Stimulated activated CD4-positive, alpha-beta T cell treated with anti-CD3 and anti-CD28 coated beads, Interleukin-15, amount 100 ng/mL, for 48 hours (primary cell): ENCODE data around the gene VPS4A.
A peak's percentile ranks its signal among the peaks of the same experiment; 100 is the strongest.
"Not testable (repeated sequence)": the region's sequence is repeated elsewhere in the genome, so short reads cannot be mapped to it uniquely, and the experiment has no call there.

Source experiments
- DNase-seq, 2 donors: peaks; one replicate each; pipeline ENCODE4 v3.0.0-alpha.2; 2020; ENCODE audit warnings: low read depth in 2 of 2

Gene VPS4A

DNA sequence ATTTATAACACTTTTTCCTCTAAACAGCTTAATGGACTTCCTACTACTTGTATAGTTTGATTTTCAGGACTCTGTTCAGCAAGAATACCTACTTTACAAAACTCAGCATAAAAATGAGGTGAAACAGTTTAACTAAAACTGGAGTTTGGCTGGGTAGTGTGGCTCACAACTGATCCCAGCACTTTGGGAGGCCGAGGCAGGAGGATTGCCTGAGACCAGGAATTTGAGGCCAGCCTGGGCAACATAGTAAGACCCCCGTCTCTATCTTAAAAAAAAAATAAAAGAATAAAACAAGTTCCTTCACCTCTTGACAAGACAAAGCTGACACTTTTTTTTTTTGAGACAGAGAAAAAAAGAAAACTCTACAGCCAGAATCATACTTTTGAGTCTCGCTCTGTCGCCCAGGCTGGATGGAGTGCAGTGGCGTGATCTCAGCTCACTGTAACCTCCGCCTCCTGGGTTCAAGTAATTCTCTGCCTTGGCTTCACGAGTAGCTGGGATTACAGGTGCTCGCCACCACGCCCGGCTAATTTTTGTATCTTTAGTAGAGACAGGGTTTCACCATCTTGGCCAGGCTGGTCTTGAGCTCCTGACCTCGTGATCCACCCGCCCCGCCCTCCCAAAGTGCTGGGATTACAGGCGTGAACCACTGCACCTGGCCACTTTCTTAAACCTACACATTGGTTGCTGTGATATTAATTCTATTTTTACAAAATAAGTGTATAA is 16.6 kb downstream of the VPS4A start:
- DNase-seq, result no peak

DNA sequence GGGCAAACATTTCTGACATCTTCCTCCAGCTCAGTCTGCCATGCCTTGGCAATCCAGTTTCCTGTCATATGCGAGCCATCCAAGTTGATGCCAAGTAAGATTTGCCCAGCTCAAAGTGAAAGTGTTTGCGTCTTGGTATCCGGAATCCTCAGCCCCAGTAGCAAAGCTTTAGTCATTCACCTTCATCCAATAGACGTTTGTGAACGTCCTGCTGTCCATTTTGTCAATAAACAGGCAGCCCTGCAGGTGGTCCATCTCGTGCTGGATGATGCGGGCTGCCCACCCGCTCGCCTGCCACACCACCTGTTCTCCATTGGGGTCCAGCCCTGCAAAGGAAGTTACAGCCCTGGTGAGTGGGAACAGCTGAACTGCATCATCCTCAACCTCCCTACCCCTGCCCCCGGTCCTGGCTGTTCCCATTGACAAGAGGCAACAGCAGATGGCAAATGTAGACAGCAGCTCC is 17.7 kb downstream of the VPS4A start:
- DNase-seq, result no peak

DNA sequence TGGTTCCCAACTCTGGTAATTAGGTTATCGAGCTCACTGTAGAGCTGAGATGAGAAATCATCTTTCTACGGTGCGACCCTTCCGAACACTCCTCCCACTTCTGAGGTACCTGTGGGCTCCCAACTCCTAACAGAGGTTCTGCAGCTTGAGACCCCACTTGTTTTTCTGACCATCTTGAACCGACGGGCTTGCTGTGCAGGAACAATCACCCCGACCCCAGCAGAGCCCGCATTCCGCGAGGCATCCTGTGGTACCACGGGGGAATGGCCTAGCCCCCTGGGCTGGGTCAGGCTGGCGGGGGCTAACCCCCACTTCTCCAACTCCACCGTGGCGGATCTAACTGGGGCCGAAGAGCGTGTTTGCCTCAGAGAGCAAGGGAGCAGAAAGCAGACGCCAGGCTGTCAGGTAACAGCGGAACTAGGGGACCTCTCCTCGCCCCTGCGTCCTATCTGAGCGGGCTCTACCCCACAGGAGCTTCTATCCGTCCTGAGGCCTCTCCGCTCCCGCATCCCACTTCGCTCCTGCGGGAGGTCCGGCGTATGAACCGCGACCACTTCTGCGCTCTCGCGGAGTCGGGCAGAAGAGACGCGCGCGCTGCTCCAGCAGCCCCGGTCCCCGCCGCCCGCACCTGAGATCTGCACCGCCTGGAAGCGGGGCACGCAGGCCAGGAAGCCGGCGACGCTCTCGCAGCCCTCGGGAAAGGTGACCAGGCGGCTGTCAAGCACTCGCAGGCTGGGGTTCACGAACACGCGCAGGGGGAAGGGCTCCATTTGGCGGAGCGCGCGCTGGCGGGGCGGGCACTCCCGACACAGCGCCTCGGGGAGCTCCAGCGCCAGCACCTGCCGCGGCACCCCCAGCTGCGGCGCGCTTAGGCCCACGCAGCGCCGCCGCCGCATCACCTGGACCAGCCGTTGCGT is 18.5 kb downstream of the VPS4A start:
- DNase-seq, result peak; percentile 15 to 23

DNA sequence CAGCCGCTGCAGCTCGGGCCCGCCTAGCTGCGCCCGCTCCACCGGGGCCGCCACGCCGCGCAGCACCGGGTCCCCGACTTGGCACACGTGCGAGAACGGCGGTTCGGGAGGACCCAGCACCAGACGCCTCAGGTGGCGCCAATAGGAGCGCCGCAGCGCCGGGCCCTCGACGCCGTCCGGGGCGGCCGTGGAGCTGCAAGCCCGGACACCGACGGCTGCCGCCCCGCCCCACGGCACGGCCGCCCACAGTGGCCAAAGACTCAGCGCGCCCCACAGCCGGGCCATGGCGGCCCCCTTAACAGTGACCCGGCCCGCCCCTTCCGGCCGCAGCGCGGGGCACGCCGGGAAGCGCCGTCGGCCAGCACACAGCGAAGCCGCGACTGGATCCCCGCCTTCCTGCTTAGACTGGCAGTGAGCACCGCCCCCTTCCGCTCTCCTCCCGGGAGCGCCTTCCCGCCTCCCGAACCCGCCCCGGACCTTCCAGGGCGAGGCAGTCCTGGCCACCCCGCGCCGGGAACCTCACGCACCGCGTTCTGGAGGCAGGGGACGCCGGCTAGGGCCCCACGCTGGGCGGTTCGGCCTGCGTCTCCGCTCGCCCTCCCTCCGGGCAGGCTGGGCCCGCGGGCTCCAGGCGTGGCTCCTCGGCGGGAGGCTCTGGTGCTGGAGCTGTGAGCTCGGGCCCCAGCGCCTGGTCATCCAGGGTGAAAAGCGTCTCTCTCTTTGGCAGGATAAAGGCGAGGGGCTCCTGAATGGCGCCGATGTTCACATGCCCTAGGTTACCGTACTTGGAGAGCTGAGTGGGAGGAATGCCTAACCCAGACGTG is 19.3 kb downstream of the VPS4A start, which contains the start of gene PDF:
PDF (minus strand) TSS at position 303 of the 824 bp plus-strand sequence; CDS start at position 285, 18 bp downstream.
- DNase-seq, result peak; percentile 63 to 76

DNA sequence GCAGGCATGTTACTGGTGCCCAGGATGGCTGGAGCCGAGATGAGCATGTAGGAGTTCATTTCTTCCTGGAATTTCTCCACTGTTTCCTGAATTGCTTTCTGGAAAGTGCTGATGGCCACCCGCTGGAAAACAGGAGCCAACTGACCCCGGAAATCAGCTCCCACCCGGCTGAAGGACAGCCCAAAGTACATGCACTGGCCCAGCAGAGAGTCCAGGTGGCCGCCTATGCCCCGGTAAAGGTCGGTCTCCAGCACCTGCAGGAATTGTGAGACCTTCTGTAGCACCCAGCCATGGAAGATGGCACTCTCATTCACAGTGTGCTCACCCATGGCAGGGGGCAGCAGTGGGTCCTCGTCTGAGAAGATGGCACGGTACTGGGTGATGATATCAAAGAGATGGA is 23.5 kb downstream of the VPS4A start:
- no peak for DNase-seq

DNA sequence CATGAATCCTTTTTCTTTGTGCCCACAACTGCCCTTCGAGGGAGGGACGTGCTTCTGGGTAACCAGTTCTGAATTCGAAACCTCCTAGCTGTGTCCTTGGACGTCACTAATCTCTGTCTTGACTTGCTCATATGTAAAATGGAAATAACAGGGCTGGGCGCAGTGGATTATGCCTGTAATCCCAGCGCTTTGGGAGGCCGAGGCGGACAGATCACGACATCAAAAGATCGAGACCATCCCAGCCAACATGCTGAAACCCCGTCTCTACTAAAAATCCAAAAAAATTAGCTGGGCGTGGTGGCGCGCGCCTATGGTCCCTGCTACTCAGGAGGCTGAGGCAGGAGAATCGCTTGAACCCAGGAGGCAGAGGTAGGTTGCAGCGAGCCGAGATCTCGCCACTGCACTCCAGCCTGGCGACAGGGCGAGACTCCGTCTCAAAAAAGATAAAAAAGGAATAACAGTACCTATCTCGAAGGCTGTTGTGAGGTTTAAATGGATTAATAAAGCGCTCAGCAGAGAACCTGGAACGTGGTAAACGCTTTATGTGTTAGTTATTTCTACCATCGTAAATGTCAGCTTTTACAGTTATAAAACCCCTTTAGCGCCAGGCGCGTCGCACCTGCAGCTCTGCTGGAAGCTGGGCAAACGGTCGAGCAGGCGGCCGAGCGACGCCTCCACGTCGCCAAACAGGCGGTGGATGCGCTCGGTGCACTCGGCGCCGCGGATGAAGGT is 27.6 kb downstream of the VPS4A start:
- peak in 1 of 2 donors; percentile 40 for DNase-seq

DNA sequence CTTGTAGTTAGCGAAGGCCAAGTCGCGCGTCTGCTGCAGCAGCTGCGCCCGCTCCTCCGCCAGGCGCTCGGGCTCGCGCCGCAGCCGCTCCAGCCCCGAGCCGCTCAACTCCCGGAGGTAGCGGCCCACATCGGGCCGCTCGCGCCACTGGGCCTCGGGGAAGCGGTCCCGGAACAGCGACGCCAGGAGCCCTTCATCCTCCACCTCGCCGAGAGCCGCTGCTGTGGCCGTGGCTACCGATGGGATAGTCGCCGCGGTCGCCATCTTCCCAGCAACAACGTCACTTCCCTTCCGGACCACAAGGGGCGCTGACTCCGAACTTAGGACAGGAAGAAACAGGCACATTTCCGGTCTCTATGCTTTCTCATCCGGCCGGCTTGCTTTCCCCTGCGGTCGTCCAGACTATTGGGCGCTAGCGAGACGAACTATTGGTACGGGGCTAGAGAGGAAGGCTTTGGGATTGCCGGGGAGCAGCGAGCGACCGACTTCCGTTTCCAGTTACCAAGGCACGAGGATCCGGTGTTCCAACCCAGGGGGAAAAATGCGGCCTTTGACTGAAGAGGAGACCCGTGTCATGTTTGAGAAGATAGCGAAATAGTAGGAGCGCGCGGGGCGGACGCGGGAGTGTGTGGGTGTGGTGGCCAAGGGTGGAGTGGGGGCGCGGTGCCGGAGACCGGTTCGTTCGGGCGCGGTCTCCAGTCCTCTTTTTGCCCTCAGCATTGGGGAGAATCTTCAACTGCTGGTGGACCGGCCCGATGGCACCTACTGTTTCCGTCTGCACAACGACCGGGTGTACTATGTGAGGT is 28.3 kb downstream of the VPS4A start, which contains the start of the genes COG8 and NIP7:
COG8 (minus strand) TSS at position 276 of the 806 bp plus-strand sequence; CDS start at position 264, 12 bp downstream.
NIP7 (plus strand) TSS at position 484 of the 806 bp plus-strand sequence; CDS start at position 542, 58 bp downstream.
- DNase-seq, result peak; percentile 89 to 90

DNA sequence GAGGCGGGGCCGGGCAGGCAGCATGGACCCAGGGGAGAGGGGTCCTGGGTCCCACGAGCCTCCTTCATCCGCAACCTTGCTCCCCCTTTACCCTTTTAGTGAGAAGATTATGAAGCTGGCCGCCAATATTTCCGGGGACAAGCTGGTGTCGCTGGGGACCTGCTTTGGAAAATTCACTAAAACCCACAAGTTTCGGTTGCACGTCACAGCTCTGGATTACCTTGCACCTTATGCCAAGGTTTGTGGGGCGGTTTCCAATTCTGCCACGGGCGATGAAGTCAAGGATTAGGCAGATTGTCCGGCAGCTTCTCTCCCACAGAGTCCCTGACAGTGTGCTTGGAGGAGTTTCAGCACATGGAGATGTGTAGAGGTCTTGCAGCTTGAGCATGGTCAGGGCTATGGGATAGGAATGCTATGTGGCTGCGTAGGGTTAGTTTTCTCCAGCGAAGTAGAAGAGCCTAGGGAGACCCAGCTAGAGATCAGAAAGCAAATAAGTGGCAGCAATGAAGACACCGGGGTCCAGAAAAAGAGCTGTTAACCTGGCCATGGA is 29.0 kb downstream of the VPS4A start:
- DNase-seq, result no peak

DNA sequence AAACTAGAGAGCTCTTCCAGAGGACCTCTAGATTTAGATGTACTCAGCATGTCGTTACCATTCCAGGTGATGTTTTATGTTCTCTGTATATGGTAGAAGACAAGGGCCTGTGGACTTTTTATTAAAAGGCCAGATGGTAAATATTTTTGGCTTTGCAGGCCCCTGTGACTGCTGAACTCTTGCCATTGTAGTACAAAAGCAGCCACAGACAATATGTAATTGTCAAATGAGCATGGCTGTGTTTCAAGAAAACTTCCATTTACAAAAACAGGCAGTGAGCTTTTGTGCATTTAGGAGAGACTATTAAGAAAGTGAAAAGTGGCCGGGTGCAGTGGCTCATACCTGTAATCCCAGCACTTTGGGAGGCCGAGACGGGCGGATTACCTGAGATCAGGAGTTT is 33.0 kb downstream of the VPS4A start:
- no peak for DNase-seq

DNA sequence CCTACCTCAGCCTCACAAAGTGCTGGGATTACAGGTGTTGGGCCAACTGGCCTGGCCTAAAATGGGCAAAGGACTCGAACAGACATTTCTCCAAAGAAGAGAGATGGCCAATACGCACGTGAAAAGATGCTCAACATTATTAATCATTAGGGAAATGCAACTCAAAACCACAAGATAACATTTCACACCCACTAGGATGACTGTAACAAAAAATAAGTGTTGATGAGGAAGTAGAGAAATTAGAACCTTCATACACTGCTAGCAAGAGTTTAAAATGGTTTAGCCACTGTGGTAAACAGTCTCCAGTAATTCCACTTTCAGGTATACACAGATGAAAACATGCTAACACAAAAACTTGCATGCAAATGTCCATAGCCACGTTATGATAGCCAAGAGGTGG is 34.8 kb downstream of the VPS4A start:
- no peak for DNase-seq

DNA sequence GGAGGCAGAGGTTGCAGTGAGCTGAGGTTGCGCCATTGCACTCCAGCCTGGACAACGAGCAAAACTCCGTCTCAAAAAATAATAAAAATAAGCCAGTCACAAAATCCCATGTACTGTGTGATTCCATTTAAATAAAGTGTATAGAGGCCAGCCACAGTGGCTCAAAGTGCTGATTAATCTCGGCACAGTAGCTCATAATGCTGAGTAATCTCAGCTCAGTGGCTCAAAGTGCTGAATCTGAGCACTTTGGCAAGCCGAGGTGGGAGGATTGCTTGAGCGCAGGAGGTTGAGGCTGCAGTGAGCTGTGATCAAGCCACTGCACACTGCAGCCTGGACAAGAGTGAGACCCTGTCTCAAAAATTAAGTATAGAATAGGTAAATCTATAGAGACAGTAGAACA is 35.5 kb downstream of the VPS4A start:
- no peak for DNase-seq

DNA sequence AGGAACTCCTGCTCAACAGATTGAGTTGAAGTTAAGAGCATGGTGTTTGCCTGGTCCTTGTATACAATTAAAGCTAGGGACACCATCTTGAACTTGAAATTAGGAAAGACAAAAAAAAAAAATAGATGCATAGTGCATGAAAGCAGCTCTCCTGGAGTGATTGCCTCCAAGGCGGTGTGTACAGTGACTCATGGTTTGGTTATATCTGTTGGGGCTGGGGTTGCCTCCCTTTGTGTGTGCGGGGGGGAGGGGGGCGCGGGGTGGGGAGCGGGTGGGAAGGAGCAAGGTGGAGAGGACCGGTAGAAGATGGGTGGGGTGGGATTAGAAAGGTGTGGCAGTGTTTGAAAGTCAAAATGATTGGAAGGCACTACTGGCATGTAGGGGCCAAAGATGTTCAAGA is 37.1 kb downstream of the VPS4A start:
- no peak for DNase-seq

DNA sequence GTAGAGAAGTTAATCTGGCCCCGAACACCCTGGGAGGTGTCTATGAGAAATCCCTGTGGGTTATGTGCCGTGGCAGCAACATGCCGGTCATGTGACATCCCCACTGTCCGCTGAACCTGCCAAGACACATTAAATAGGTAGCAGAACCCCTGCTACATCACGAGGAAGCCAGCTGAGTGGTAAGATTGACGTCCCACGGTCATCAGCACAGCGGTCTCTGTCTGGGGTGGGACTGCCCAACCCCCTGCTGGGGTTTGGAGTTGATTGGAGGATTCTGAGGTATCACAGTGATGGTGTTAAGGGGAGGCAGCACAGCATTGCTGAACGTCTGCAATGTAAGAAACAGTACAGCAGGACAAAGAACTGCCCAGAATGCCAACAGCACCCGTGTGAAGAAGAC is 38.4 kb downstream of the VPS4A start:
- DNase-seq, result no peak

DNA sequence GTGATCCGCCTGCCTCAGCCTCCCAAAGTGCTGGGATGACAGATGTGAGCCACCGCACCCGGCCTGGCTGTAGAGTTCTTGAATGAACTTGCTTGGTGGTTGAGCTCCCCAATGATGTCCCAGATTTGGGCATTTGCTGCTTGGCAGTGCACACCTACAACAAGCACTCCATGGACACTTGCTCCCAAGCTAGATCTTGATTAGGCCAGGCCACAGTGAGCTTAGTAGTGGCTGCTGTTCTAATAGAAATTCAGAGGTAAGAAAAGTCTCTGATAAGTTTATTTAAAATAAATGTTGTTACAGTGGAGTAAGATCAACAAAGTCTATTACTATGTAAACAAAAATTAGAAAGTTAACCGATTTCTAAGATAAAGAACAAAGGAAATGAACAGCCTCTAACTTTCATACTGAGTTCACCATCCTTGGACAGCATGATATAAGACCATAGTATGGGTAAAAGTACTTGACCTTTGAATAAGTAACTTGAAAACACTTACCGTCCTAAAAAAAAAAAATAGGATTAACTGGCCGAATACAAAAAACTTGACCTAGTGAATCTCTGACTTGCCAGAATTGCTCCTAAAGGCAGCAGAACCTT is 39.5 kb downstream of the VPS4A start:
- DNase-seq, result no peak

DNA sequence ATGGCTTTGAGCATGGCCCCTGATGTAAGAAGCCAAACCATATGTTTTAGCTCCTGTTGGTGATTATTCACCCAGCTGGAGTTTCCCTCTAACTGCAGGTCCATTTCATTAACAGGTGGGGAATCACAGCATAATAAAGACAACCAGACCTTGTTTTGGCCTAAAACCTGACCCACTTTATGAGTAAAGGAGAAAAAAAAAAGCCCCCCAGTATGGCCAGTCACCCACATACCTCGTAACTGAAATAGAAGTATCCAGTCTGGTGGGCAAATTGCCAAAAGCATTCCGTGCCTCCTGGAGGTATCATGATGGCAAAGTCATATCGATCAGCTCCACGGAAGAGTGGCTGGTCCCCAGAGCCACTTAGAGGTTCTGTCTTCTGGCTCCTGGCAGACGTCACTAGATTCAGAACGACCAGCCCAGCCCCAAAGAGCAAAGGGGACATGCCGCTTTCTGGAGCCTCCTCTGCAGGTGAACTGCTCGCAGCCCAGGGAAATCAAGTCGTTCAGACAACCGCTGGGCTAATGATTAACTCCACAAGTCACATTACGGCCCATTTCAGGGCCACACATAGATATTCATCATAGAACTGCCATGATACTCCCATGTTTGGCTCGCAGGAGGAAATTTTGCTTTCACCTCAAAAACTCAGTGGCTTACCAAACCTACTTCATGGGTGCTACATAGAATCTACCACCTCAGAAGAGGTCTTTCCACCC is 40.3 kb downstream of the VPS4A start, which contains the start of gene TMED6:
TMED6 (minus strand) TSS at position 478 of the 719 bp plus-strand sequence; CDS start at position 445, 33 bp downstream.
- DNase-seq, result no peak

DNA sequence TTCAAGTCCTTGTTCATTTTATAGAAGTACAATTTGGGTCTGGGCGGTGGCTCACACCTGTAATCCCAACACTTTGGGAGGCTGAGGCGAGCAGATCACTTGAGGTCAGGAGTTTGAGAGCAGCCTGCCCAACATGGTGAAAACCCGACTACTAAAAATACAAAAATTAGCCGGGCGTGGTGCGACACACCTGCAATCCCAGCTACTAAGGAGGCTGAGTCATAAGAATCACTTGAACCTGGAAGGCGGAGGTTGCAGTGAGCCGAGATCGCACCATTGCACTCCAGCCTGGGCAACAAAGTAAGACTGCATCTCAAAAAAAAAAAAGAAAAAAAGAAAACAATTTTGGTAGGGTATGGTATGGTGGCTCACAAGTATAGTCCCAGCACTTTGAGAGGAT is 48.9 kb downstream of the VPS4A start:
- DNase-seq, result not testable (repeated sequence)

DNA sequence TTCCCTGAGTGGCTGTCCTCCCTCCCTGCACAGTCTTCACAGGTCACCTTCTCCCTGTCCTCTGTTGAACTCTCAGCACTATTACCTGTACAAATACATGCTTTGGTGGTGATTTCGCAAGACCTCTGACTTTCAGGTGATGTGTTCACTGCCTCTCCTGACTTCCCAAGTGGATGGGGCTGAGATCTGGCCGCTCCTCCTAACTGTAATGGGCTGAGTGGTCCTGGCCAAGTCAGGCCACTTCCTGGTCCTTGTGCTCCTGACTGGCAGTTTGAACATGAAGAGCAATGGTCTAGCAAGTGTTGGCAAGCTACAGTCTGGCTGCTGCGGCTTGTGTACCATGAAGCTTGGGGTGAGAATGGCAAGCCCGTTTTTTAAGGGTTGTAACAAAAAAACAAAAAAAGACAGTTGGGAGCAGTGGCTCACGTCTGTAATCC is 52.1 kb downstream of the VPS4A start:
- no peak for DNase-seq

DNA sequence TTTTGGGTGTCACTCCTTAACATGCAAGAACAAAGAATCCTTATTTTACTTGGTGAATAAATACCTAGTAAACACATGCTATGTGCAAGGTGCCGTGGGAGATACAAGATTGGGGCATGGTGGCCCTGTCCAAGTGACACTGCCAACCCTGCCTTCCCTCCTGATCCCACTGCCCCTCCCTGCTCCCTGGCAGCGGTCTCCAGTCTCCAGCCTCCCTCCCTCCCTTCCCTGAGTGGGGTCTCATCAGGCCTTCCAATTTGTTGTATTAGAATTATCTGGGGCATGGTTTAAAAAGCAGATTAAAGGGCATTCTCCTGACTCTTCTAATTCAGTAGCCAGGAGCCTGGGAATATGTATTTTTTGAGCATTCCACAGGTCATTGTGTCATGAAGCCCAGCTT is 52.9 kb downstream of the VPS4A start:
- no peak for DNase-seq
